Measurements from ENCODE around the gene CUEDC1.

DNA sequence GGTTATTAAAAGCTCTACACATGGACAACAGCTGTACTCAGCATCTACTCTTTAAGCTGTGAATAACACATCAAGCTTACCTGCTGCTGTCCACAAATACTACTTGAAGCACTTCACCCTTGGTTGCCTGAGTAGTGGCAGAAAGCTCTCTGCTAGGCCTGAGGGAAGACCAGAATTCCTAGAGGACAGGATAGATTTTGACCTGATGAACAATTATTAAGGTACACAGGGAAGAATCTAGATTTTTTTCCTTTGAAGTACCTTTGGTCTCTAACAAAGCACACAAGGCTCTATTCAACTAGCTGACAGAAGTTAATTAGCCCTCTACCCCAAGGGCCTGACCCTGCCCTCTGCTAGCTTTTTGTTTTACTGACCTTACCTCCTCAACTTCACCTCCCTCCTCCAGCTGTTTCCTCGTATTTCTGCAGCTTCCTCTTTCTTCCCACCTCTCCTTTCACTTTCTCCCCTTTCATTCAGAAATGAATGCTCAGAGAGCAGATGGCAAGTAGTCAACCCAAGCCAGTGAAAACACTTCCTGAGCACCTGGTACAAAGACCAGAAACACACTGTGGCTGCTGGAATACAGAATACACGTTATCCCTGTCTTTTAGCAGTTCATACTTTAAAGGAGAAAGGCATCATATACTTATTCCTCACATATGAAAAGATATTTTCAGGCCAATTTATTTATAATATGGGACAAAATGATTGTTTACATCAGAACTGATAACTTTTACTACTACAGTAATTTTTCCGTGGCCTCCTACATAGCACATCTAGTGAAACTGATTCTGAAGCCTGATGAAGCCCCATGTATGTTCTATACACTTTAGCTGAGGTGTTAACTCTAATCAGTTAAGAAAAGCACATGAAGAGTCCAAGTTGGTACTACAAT is 38.5 kb upstream of the CUEDC1 start:
- TF ChIP-seq, protein P1, sequence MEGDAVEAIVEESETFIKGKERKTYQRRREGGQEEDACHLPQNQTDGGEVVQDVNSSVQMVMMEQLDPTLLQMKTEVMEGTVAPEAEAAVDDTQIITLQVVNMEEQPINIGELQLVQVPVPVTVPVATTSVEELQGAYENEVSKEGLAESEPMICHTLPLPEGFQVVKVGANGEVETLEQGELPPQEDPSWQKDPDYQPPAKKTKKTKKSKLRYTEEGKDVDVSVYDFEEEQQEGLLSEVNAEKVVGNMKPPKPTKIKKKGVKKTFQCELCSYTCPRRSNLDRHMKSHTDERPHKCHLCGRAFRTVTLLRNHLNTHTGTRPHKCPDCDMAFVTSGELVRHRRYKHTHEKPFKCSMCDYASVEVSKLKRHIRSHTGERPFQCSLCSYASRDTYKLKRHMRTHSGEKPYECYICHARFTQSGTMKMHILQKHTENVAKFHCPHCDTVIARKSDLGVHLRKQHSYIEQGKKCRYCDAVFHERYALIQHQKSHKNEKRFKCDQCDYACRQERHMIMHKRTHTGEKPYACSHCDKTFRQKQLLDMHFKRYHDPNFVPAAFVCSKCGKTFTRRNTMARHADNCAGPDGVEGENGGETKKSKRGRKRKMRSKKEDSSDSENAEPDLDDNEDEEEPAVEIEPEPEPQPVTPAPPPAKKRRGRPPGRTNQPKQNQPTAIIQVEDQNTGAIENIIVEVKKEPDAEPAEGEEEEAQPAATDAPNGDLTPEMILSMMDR (IDR thresholded peaks at IDR 0.05; ENCODE audit: borderline replicate concordance, extremely low read depth, low read length, poor library complexity, severe bottlenecking) = no peak
- TF ChIP-seq EZH2 (IDR thresholded peaks at IDR 0.05; ENCODE audit: borderline replicate concordance, low read depth, low read length, severe bottlenecking) = no peak

All from DND-41 (cell line).